Sigmoid colon (tissue), 4 donors: ENCODE data around the gene LTBP3.

Source experiments
- CTCF ChIP-seq, 4 experiments: fragments of 450-650 bp in 3 of 4; fragments of 200-600 bp in 1 of 4; IDR thresholded peaks; one replicate each; pipeline ENCODE4 v1.5.1; 2016 to 2019; ENCODE audit warnings: antibody characterized with exemption in 4 of 4, mild to moderate bottlenecking in 3 of 4, moderate library complexity in 2 of 4
- EP300 ChIP-seq, 4 donors: sonication (generic); formaldehyde crosslinking; IDR thresholded peaks; one replicate each; pipeline ENCODE4 v1.6.1; 2017; ENCODE audit warnings: antibody characterized with exemption in 4 of 4
- POLR2A ChIP-seq, 2 donors: fragments of 450-650 bp; IDR thresholded peaks; one replicate each; pipeline ENCODE4 v1.6.1; 2016; ENCODE audit warnings: antibody characterized with exemption in 2 of 2, mild to moderate bottlenecking in 2 of 2, moderate library complexity in 2 of 2
- POLR2AphosphoS5 ChIP-seq, 4 donors: sonication (generic); formaldehyde crosslinking; IDR thresholded peaks; one replicate each; pipeline ENCODE4 v1.6.1; 2017; ENCODE audit warnings: antibody characterized with exemption in 4 of 4

- no peak for TF ChIP-seq CTCF (IDR thresholded peaks at IDR 0.05)
- TF ChIP-seq POLR2AphosphoS5 (IDR thresholded peaks at IDR 0.05) = no peak
- TF ChIP-seq POLR2A (IDR thresholded peaks at IDR 0.05) = no peak
- TF ChIP-seq EP300 (IDR thresholded peaks at IDR 0.05) = no peak
Observed at GRCh38 chr11:65489706-65490320, 68.3 kb downstream of the LTBP3 start.
